HL-60 (cell line): ENCODE results near the gene NSUN6.
A peak's percentile ranks its signal among the peaks of the same experiment; 100 is the strongest.

Experiments used
- DNase-seq, 2 experiments: peaks; one replicate each; pipeline ENCODE4 v3.0.0-alpha.2; 2010 to 2020; ENCODE audit warnings: low read depth in 1 of 2, low spot score in 1 of 2
- H3K27ac ChIP-seq: fragments of 250-450 bp; sonication (Bioruptor Pico); replicated peaks from 2 replicates; pipeline ENCODE4 v1.5.1; 2020; ENCODE audit warnings: mild to moderate bottlenecking, moderate library complexity
- H3K27me3 ChIP-seq: fragments of 250-450 bp; sonication (Bioruptor Pico); 2 replicates; pipeline ENCODE4 v1.5.1; 2021; ENCODE audit warnings: mild to moderate bottlenecking, moderate library complexity; ENCODE audit not compliant: insufficient read depth, poor library complexity, severe bottlenecking
- H3K4me3 ChIP-seq: replicated peaks from 2 replicates; pipeline ENCODE4 v1.5.1; 2011; ENCODE audit warnings: mild to moderate bottlenecking, control low read depth, low read length; ENCODE audit not compliant: insufficient read depth
- CTCF ChIP-seq: IDR thresholded peaks from one replicate; pipeline ENCODE4 v1.5.1; 2011; ENCODE audit warnings: low read length, control low read depth, inconsistent platforms; ENCODE audit not compliant: insufficient read depth
- GABPA ChIP-seq: IDR thresholded peaks from 2 replicates; pipeline ENCODE4 v1.6.1; 2012; ENCODE audit warnings: low read depth
- POLR2AphosphoS5 ChIP-seq: IDR thresholded peaks from 2 replicates; pipeline ENCODE4 v1.6.1; 2012; ENCODE audit warnings: low read depth
- REST ChIP-seq: IDR thresholded peaks from 2 replicates; pipeline ENCODE4 v1.6.1; 2012; ENCODE audit warnings: low read depth; ENCODE audit not compliant: insufficient replicate concordance
- SPI1 ChIP-seq: IDR thresholded peaks from 2 replicates; pipeline ENCODE4 v1.6.1; 2012; ENCODE audit warnings: low read depth, mild to moderate bottlenecking, borderline replicate concordance

Gene NSUN6

GRCh38 chr10:18653112-18653511 lies 1.7 kb upstream of the NSUN6 start:
- no peak for TF ChIP-seq SPI1
- no peak for TF ChIP-seq REST
- no peak for TF ChIP-seq GABPA
- TF ChIP-seq POLR2AphosphoS5 = no peak
- no peak for TF ChIP-seq CTCF
- no peaks in the 10 kb centered on the region for H3K27me3 ChIP-seq
- H3K4me3 ChIP-seq = no peak overlapping the region
- H3K27ac ChIP-seq = no peak overlapping the region
- no peak for DNase-seq

- DNase-seq = peak in 1 of 2 experiments; percentile 1
- peak overlapping the region; percentile 74 for H3K27ac ChIP-seq
Measured at GRCh38 chr10:18650404-18650997, 886 bp downstream of the NSUN6 start.

GRCh38 chr10:18649364-18649959 lies 1.9 kb downstream of the NSUN6 start:
- Histone ChIP-seq H3K27ac (peak overlapping the region; percentile 74), H3K4me3 (peak overlapping the region; percentile 65), H3K27me3 (no peaks in the 10 kb centered on the region)
- TF ChIP-seq CTCF = no peak
- TF ChIP-seq POLR2AphosphoS5 = no peak
- no peak for TF ChIP-seq REST
- no peak for DNase-seq

More at GRCh38 chr10:18650404-18650997, 886 bp downstream of the NSUN6 start:
- TF ChIP-seq SPI1 (no peak), CTCF (no peak), POLR2AphosphoS5 (no peak)
- H3K27me3 ChIP-seq = no peaks in the 10 kb centered on the region
- peak overlapping the region; percentile 65 for H3K4me3 ChIP-seq

GRCh38 chr10:18647945-18648344 lies 3.4 kb downstream of the NSUN6 start:
- DNase-seq = no peak
- Histone ChIP-seq H3K4me3 (no peak overlapping the region), H3K27ac (no peak overlapping the region), H3K27me3 (no peaks in the 10 kb centered on the region)
- TF ChIP-seq GABPA (no peak), REST (no peak), POLR2AphosphoS5 (no peak), SPI1 (no peak), CTCF (no peak)
